Activated T-helper 2 cell treated with anti-CD3 and anti-CD28 coated beads, Interferon-gamma antibody, Interleukin-2, Interleukin-4, amounts not matched to agents 10 μg/mL and 5 μg/mL and 100 μg/mL, durations not matched to agents 14 hours and 24 hours and 36 hours (primary cell): ENCODE results near the gene MOBP. TPM values are rescaled to one million over a fixed set of nuclear protein-coding genes. Genes with fewer than 3 reads are reported as not detected.

Experiments used
- DNase-seq: peaks from one replicate; pipeline ENCODE4 v3.0.0; 2021; ENCODE audit warnings: low spot score
- H3K27ac Mint-ChIP-seq: one replicate; pipeline ENCODE4 v1.8.0; 2021; ENCODE audit warnings: mixed read lengths
- H3K27me3 Mint-ChIP-seq: one replicate; pipeline ENCODE4 v1.8.0; 2021; ENCODE audit warnings: low read depth, mixed read lengths
- H3K36me3 Mint-ChIP-seq: one replicate; pipeline ENCODE4 v1.8.0; 2021; ENCODE audit warnings: low read depth, mixed read lengths
- H3K4me1 Mint-ChIP-seq: one replicate; pipeline ENCODE4 v1.8.0; 2021; ENCODE audit warnings: low read depth, mixed read lengths
- H3K4me3 Mint-ChIP-seq: one replicate; pipeline ENCODE4 v1.8.0; 2021; ENCODE audit warnings: low read depth, mild to moderate bottlenecking, moderate library complexity, mixed read lengths
- H3K9me3 Mint-ChIP-seq: one replicate; pipeline ENCODE4 v1.8.0; 2021; ENCODE audit warnings: mixed read lengths
- intact Hi-C: fragments of 100-400 bp; cut with micrococcal nuclease; formaldehyde crosslinking; loops from one replicate; pipeline ENCODE4 v1.15.1; 2023
- total RNA-seq: library from RNA; stranded (reverse); gene quantifications from 2 replicates; pipeline ENCODE4 v1.2.3, GENCODE V29; 2022

MOBP gene
- total RNA-seq, 1 donor from 2014 or later = not detected

- Mint-ChIP-seq H3K4me3 (no peak overlapping the region), H3K27ac (no peak overlapping the region), H3K4me1 (peaks cover 17% of the 10 kb centered on the region), H3K27me3 (peaks cover 8% of the 10 kb centered on the region), H3K36me3 (no peaks in the 10 kb centered on the region), H3K9me3 (no peaks in the 10 kb centered on the region)
- DNase-seq = no peak
- intact Hi-C loops = loop anchor here (2.0 kb wide), 1 partner anchor 98 kb away; no protein-coding TSS in a partner anchor
Measured at GRCh38 chr3:39540162-39540921, 72.9 kb downstream of the MOBP start.

- peaks cover 17% of the 10 kb centered on the region for H3K4me1 Mint-ChIP-seq
- DNase-seq = no peak
- no peaks in the 10 kb centered on the region for H3K36me3 Mint-ChIP-seq
- H3K27me3 Mint-ChIP-seq = peaks cover 3% of the 10 kb centered on the region
- intact Hi-C loops = loop anchor here (2.0 kb wide), 1 partner anchor 97 kb away; no protein-coding TSS in a partner anchor
- no peak overlapping the region for H3K27ac Mint-ChIP-seq
- H3K4me3 Mint-ChIP-seq = no peak overlapping the region
- H3K9me3 Mint-ChIP-seq = no peaks in the 10 kb centered on the region
Measured at GRCh38 chr3:39541442-39541841, 74.0 kb downstream of the MOBP start.

- intact Hi-C loops = loop anchor here (2.0 kb wide), 1 partner anchor 97 kb away; no protein-coding TSS in a partner anchor
- Mint-ChIP-seq H3K4me3 (no peak overlapping the region), H3K27ac (no peak overlapping the region), H3K4me1 (peaks cover 17% of the 10 kb centered on the region), H3K36me3 (no peaks in the 10 kb centered on the region), H3K27me3 (peaks cover 4% of the 10 kb centered on the region), H3K9me3 (no peaks in the 10 kb centered on the region)
- no peak for DNase-seq
Measured at GRCh38 chr3:39541917-39542329, 74.4 kb downstream of the MOBP start.

- DNase-seq = no peak
- H3K4me1 Mint-ChIP-seq = peaks cover 17% of the 10 kb centered on the region
- no peaks in the 10 kb centered on the region for H3K9me3 Mint-ChIP-seq
- H3K27ac Mint-ChIP-seq = no peak overlapping the region
- H3K4me3 Mint-ChIP-seq = no peak overlapping the region
- intact Hi-C loops = no loop called here
- H3K27me3 Mint-ChIP-seq = peaks cover 3% of the 10 kb centered on the region
- H3K36me3 Mint-ChIP-seq = no peaks in the 10 kb centered on the region
Measured at GRCh38 chr3:39542588-39542988, 75.1 kb downstream of the MOBP start.

- DNase-seq = no peak
- H3K4me3 Mint-ChIP-seq = no peak overlapping the region
- H3K9me3 Mint-ChIP-seq = peaks cover 1% of the 10 kb centered on the region
- no peaks in the 10 kb centered on the region for H3K4me1 Mint-ChIP-seq
- no peak overlapping the region for H3K27ac Mint-ChIP-seq
- H3K36me3 Mint-ChIP-seq = no peaks in the 10 kb centered on the region
- H3K27me3 Mint-ChIP-seq = peaks cover 8% of the 10 kb centered on the region
- intact Hi-C loops = no loop called here
Measured at GRCh38 chr3:39548282-39548681, 80.8 kb downstream of the MOBP start.

- peaks cover 6% of the 10 kb centered on the region for H3K9me3 Mint-ChIP-seq
- H3K27me3 Mint-ChIP-seq = peaks cover 14% of the 10 kb centered on the region
- no peak overlapping the region for H3K27ac Mint-ChIP-seq
- H3K36me3 Mint-ChIP-seq = no peaks in the 10 kb centered on the region
- intact Hi-C loops = no loop called here
- H3K4me1 Mint-ChIP-seq = no peaks in the 10 kb centered on the region
- DNase-seq = no peak
- H3K4me3 Mint-ChIP-seq = no peak overlapping the region
Measured at GRCh38 chr3:39550354-39551051, 83.0 kb downstream of the MOBP start.

Other genes with a start within 250 kb of the MOBP start
- 0.48 and 0.52 TPM in 2 replicates for gene CX3CR1, start 187.6 kb upstream of the MOBP start, total RNA-seq
- 11.3 and 12.2 TPM in 2 replicates for gene CCR8, start 138.0 kb upstream of the MOBP start, total RNA-seq
- gene SLC25A38, start 84.3 kb upstream of the MOBP start, total RNA-seq = 35.5 and 37.5 TPM in 2 replicates
- 2,053 and 2,074 TPM in 2 replicates for gene RPSA, start 61.0 kb upstream of the MOBP start, total RNA-seq